ENCODE measurements around the gene ST3GAL5. TPM values are rescaled to one million over a fixed set of nuclear protein-coding genes. Genes with fewer than 3 reads are reported as not detected.

The ST3GAL5 gene
- total and polyA plus RNA-seq, 5 experiments from 2014 or later = 17.1 to 44.1 (median 23.8) TPM

DNA sequence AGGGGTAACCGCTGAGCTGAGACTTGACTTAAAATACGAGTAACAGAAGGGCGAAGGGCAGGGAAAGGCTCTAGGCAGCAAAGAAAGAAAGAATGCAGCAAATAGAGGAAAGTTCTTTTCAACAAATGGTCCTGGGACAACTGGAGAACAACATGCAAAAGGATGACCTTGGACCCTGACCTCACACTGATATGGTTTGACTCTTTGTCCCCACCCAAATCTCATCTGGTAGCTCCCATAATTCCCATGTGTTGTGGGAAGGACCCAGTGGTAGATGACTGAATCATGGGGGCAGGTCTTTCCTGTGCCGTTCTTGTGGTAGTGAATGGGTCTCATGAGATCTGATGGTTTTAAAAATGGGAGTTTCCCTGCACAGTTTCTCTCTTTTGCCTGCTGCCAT is 33.9 kb downstream of the ST3GAL5 start:
- H3K4me3 Mint-ChIP-seq = peak overlapping the region; percentile 11 to 90 (median 82)

DNA sequence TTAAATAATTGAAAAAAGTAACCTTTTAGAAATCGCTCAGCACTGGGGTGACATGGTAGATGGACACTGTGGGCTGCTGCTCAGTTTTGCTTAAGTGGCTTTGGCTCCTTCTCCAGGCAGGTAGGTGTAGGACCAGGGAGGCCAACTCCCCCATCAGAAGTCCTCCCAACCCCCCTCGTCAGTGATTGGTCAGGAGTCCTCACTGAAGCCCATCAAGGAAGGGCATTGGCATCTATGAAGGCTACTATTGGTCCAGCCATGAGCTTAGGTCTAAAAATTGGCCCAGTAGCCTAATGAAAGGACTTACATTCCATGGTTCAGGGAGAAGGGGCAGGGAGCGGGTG is 34.7 kb downstream of the ST3GAL5 start:
- H3K9me3 Mint-ChIP-seq = peaks cover 0 to 7% (median 0%) of the 10 kb centered on the region in 9 donors
- POLR2A ChIA-PET = interaction anchor here (0.5 to 4.7 kb wide), 13 partner anchors 10 to 252 kb away, joined by 3 to 97 read pairs (median 5); partner anchors contain the start of genes POLR1A, PTCD3 and ST3GAL5
- H3K4me3 Mint-ChIP-seq = peak overlapping the region; percentile 66 to 90 (median 86)
- H3K27me3 Mint-ChIP-seq = no peaks in the 10 kb centered on the region
- H3K4me1 Mint-ChIP-seq = peaks cover 33 to 84% (median 78%) of the 10 kb centered on the region in 4 donors
- H3K36me3 Mint-ChIP-seq = peaks cover 0 to 50% (median 25%) of the 10 kb centered on the region in 3 donors
- DNase-seq (no peak), ATAC-seq (peak; percentile 9 to 15)
- H3K27ac Mint-ChIP-seq = peak overlapping the region; percentile 97 to 100 (median 100)

More for the DNA sequence above, 33.9 kb downstream of the ST3GAL5 start:
- peak overlapping the region; percentile 97 to 100 (median 100) for H3K27ac Mint-ChIP-seq
- peaks cover 0 to 55% (median 31%) of the 10 kb centered on the region in 3 donors for H3K36me3 Mint-ChIP-seq
- no peak for ATAC-seq
- DNase-seq = no peak
- POLR2A ChIA-PET = interaction anchor here (1.8 to 4.7 kb wide), 5 partner anchors 10 to 181 kb away, joined by 5 to 97 read pairs (median 9); partner anchors contain the start of gene ST3GAL5
- H3K9me3 Mint-ChIP-seq = peaks cover 0 to 7% (median 0%) of the 10 kb centered on the region in 9 donors
- H3K4me1 Mint-ChIP-seq = peaks cover 33 to 82% (median 75%) of the 10 kb centered on the region in 4 donors
- no peaks in the 10 kb centered on the region for H3K27me3 Mint-ChIP-seq

DNA sequence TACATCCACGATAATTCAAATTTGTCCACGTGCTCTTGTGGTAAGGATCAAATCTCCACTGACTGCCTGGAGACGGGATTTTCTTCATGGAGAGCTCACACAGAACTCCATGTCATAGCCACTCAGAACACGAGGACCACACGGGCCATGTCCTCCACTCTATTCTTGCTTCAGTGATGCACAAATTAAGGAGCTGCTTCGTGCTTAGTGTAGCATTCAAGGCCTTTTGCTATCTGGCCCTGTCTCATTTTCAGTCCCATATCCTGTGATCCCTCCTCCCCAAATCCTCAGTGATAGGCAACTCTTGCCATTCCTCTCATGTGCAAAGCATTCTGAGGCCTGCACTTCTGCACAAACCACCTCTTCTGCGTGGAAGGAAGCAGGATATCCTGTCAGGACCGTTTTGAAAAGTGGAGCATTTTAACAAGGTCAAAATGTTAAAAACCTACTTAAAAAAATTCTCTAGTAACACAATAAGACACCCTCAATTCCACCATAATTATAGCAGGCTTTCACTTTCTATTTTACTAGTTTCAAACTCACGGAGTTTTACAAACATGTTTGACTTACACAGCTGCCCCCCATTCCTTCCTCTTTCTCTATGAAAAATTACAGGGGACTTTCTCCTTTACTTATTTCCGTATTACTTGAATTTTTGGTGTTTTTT is 35.2 kb downstream of the ST3GAL5 start:
- POLR2A ChIA-PET = interaction anchor here (0.5 to 4.7 kb wide), 17 partner anchors 11 to 252 kb away, joined by 3 to 97 read pairs (median 4); partner anchors contain the start of genes POLR1A, PTCD3 and ST3GAL5
- peaks cover 33 to 80% (median 77%) of the 10 kb centered on the region in 4 donors for H3K4me1 Mint-ChIP-seq
- H3K27me3 Mint-ChIP-seq = no peaks in the 10 kb centered on the region
- ATAC-seq = peak; percentile 49 to 52
- DNase-seq = peak in 7 of 10 donors; percentile 23 to 81 (median 57)
- peaks cover 0 to 45% (median 24%) of the 10 kb centered on the region in 3 donors for H3K36me3 Mint-ChIP-seq
- peaks cover 0 to 7% (median 0%) of the 10 kb centered on the region in 9 donors for H3K9me3 Mint-ChIP-seq
- peak overlapping the region; percentile 97 to 100 (median 100) for H3K27ac Mint-ChIP-seq
- H3K4me3 Mint-ChIP-seq = peak overlapping the region; percentile 66 to 90 (median 86)

DNA sequence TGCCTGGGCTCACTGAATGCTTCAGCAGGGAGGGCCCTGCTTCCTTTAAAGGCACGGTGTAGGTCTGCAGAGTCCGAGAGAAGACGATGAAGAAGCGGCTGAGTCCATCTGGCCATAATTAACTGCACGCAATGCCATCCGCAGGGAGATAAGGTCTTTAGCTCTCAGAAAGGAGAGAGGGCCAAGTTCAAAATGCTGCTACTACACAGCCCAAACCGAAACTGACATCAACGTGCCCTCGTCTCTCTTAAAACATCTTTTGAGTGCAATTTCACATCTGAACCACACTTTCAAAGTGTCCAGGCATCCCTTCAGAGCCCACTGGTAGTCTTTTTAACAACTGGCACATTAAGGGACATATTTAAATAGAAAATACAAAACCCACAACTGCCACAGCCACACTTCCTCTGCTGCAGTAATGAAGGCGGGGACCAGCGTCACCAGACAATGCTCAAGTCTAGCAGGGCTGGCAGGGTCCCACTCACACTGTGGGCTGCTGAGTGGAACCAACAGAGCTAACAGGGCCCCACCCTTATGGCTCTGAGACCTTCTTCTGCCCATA is 35.8 kb downstream of the ST3GAL5 start:
- Mint-ChIP-seq H3K4me1 (peaks cover 33 to 85% (median 81%) of the 10 kb centered on the region in 4 donors), H3K36me3 (peaks cover 0 to 45% (median 24%) of the 10 kb centered on the region in 3 donors), H3K4me3 (peak overlapping the region; percentile 66 to 90 (median 86)), H3K9me3 (peaks cover 0 to 7% (median 0%) of the 10 kb centered on the region in 9 donors), H3K27me3 (no peaks in the 10 kb centered on the region), H3K27ac (peak overlapping the region; percentile 97 to 100 (median 100))
- ATAC-seq (peak; percentile 87 to 90), DNase-seq (peak in 9 of 10 donors; percentile 40 to 85 (median 68))
- POLR2A ChIA-PET = interaction anchor here (0.6 to 4.7 kb wide), 16 partner anchors 11 to 253 kb away, joined by 3 to 97 read pairs (median 4); partner anchors contain the start of genes POLR1A, PTCD3 and ST3GAL5

DNA sequence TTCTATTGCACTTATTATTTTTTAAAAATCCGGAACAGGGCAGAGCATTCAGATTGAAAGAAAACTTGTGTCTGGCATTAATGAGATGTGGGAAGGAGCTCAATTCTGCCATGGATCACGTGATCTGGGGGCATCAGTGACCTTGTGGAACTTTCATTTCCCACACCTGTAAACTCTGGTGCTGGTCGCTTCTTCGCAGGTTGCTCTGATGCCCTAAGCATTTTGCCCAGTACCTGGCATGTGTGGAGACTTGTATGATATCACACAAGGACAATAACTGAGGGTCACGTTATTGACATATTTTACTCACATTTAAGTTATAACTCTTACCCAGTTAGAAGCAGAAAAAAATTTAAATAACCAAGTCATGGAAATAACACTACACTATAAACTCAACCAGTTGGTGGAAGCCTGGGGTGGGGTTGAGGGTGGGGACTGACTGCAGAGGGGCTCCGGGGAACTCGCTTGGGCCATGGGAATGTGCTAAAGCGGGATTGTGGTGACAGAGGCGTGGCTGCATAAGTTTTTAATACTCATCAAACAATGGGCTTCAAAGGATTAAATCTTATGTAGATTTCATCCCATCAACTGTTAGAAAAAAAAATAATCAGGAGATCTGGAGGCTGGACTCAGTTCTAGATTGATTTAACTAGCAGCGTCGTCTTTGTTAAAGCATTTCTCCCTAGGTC is 36.5 kb downstream of the ST3GAL5 start:
- DNase-seq (no peak), ATAC-seq (no peak)
- POLR2A ChIA-PET = interaction anchor here (0.6 to 4.7 kb wide), 5 partner anchors 22 to 254 kb away, joined by 3 to 97 read pairs (median 9); partner anchors contain the start of genes POLR1A, PTCD3 and ST3GAL5
- peaks cover 0 to 7% (median 0%) of the 10 kb centered on the region in 9 donors for H3K9me3 Mint-ChIP-seq
- H3K4me1 Mint-ChIP-seq = peaks cover 31 to 80% (median 78%) of the 10 kb centered on the region in 4 donors
- H3K27ac Mint-ChIP-seq = peak overlapping the region; percentile 97 to 100 (median 100)
- H3K27me3 Mint-ChIP-seq = no peaks in the 10 kb centered on the region
- peak overlapping the region; percentile 66 to 90 (median 86) for H3K4me3 Mint-ChIP-seq
- peaks cover 0 to 43% (median 18%) of the 10 kb centered on the region in 3 donors for H3K36me3 Mint-ChIP-seq

DNA sequence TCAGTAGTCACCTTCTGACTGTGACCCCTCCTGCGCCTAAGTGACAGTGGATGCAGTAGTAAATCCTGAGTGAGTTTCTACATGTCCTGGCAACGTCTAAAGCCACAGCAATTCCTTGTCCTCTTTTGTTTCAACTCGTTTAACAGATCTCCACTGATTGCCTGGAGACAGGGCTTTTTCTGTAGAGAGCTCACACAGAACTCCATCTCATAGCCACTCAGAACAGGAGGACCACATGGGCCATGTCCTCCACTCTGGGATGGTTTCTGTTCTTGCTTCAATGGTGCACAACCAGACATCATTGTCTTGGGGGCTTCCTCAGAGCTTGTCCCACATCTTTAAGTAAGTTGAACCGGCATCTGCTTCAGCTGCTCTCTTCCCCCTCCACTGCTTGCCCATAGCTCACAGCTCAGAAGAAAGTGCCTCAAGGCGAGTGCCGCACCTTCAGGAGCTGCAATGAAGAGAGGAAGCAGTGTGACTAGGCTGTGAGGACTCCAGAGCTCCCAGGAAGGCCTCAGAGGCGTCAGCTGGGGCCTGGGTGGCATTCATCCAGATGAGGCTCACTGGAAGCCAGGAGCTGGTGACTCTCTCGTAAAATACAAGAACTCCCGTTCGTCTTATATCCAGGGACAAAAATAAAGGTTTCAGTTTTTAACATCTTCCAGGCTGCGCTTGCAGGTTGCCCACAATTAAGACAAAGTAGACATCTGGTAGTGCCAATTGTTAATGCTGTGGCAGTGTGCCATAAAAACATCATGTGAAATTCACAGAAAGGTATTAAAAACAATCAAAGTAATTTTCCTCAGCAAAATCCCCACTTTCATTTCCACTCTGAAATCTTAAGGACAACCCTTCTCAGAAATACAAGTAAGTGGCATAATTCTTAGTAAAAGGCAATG is 37.3 kb downstream of the ST3GAL5 start:
- peaks cover 31 to 86% (median 80%) of the 10 kb centered on the region in 4 donors for H3K4me1 Mint-ChIP-seq
- H3K4me3 Mint-ChIP-seq = peak overlapping the region; percentile 66 to 90 (median 86)
- ATAC-seq (peak in 1 of 2 donors; percentile 11), DNase-seq (peak in 4 of 10 donors; percentile 10 to 38 (median 30))
- H3K36me3 Mint-ChIP-seq = peaks cover 0 to 43% (median 24%) of the 10 kb centered on the region in 3 donors
- peaks cover 0 to 7% (median 0%) of the 10 kb centered on the region in 9 donors for H3K9me3 Mint-ChIP-seq
- no peaks in the 10 kb centered on the region for H3K27me3 Mint-ChIP-seq
- peak overlapping the region; percentile 97 to 100 (median 100) for H3K27ac Mint-ChIP-seq
- POLR2A ChIA-PET = interaction anchor here (0.6 to 4.7 kb wide), 6 partner anchors 12 to 590 kb away, joined by 3 to 97 read pairs (median 4); partner anchors contain the start of genes KDM3A and ST3GAL5

DNA sequence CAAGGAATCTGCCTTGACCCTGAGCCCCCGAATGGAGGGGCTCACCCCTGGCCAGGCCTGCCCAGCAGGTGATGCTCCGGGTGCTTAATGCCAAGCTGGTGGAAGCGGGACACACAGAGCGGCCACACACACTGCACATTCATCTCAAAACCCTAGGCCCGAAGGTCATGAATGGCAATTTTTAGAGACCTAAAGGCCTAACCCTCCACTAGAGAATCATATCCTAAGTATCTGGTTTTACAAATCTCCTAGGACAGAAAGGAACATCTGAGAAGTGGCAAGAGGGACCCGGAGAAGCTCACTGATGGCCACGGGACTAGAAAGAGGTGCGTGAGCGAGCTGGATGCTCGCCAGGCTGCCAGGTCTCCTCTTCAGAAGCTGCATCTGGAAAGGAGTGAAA is 38.3 kb downstream of the ST3GAL5 start:
- DNase-seq (no peak), ATAC-seq (no peak)
- no peaks in the 10 kb centered on the region for H3K27me3 Mint-ChIP-seq
- POLR2A ChIA-PET = interaction anchor here (0.7 to 2.0 kb wide), 5 partner anchors 11 to 591 kb away, joined by 3 to 6 read pairs (median 6); partner anchors contain the start of genes KDM3A and ST3GAL5
- peak overlapping the region; percentile 97 to 100 (median 100) for H3K27ac Mint-ChIP-seq
- peaks cover 29 to 86% (median 75%) of the 10 kb centered on the region in 4 donors for H3K4me1 Mint-ChIP-seq
- H3K36me3 Mint-ChIP-seq = peaks cover 0 to 43% (median 18%) of the 10 kb centered on the region in 3 donors
- peak overlapping the region in 9 of 10 donors; percentile 8 to 88 (median 43) for H3K4me3 Mint-ChIP-seq
- H3K9me3 Mint-ChIP-seq = peaks cover 0 to 7% (median 0%) of the 10 kb centered on the region in 9 donors

DNA sequence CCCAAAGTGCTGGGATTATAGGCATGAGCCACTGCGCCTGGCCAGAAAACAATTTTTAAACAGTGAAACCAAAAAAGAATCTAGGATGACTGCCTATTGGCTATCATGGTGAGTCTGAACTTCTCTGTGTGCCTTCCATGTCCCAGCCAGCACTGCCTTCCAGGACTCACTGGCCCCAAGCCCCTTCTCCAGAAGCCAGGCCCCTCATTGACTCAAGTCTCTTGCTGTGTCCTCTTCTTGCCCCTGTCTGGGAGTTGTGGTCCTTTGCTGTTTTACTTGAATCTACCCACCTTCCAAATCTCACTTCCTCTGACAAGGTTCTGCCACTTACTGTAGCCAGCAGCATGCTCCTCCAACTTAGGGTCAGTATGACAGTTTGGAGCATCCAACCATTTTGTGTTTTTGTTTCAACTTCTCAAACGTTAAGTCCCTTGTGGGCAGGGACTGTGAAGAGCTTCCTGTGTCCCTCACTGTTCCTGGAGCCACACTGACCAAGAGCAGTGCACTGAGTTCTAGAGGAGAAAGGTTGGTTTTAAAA is 41.7 kb downstream of the ST3GAL5 start:
- H3K27ac Mint-ChIP-seq = peak overlapping the region in 8 of 10 donors; percentile 60 to 91 (median 82)

DNA sequence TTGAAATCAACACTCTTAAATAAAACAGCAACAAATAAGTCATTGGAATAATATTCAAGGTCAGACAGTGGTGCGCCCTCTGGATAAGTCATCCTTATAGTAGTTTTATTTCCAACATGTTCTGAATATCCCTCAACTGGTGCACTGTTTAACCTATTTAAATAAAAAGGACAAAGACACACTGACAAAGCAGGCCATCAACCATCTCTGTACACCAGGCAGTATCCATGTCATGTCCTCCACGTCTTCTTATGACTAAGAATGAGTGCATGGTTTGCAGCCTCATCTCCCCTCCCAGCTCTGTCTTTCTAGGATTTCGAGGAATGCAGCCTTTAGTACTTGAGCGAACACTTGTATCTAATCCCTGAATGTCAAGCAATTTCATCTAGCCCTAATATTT is 42.4 kb downstream of the ST3GAL5 start:
- DNase-seq (no peak), ATAC-seq (no peak)
- Mint-ChIP-seq H3K36me3 (peaks cover 14 to 65% (median 39%) of the 10 kb centered on the region in 3 donors), H3K27ac (peak overlapping the region in 7 of 10 donors; percentile 5 to 90 (median 75)), H3K9me3 (peaks cover 0 to 3% (median 0%) of the 10 kb centered on the region in 9 donors), H3K4me1 (peaks cover 10 to 52% (median 38%) of the 10 kb centered on the region in 4 donors), H3K27me3 (no peaks in the 10 kb centered on the region), H3K4me3 (no peak overlapping the region)
- POLR2A ChIA-PET = no interaction called here

More for the DNA sequence above, 41.7 kb downstream of the ST3GAL5 start:
- no peak overlapping the region for H3K4me3 Mint-ChIP-seq
- no peak for DNase-seq
- ATAC-seq = no peak
- H3K4me1 Mint-ChIP-seq = peaks cover 11 to 56% (median 42%) of the 10 kb centered on the region in 4 donors
- peaks cover 0 to 3% (median 0%) of the 10 kb centered on the region in 9 donors for H3K9me3 Mint-ChIP-seq
- POLR2A ChIA-PET = interaction anchor here (0.8 to 0.9 kb wide), 2 partner anchors 16 to 29 kb away, joined by 3 to 5 read pairs; no protein-coding TSS in a partner anchor
- peaks cover 8 to 59% (median 32%) of the 10 kb centered on the region in 3 donors for H3K36me3 Mint-ChIP-seq
- H3K27me3 Mint-ChIP-seq = no peaks in the 10 kb centered on the region

DNA sequence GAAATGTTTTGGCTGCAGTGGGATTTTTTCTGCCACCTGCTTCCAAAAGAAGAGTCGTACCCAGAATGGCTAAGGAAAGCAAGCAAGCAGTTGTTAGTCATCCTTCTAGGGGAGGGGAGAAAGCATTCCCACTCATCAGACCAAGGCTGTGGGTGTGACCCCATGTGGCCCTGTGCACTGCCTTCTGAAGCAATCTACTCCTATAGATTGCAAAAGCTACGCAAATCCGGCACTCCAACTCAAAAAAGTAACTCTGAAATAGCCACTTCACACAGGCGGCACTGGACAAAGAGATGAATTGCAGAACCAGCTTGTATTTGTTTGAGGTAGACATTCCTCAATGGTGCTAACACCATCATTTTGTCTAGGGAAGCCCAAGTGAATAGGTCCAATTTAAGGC is 44.3 kb downstream of the ST3GAL5 start:
- POLR2A ChIA-PET = no interaction called here
- H3K4me1 Mint-ChIP-seq = peaks cover 4 to 40% (median 22%) of the 10 kb centered on the region in 4 donors
- DNase-seq (no peak), ATAC-seq (no peak)
- peaks cover 14 to 75% (median 47%) of the 10 kb centered on the region in 3 donors for H3K36me3 Mint-ChIP-seq
- H3K9me3 Mint-ChIP-seq = peaks cover 0 to 3% (median 0%) of the 10 kb centered on the region in 9 donors
- no peak overlapping the region for H3K4me3 Mint-ChIP-seq
- peak overlapping the region in 2 of 10 donors; percentile 46 to 48 for H3K27ac Mint-ChIP-seq
- no peaks in the 10 kb centered on the region for H3K27me3 Mint-ChIP-seq

Data from naive thymus-derived CD8-positive, alpha-beta T cell (primary cell).